Brain microvascular endothelial cell (primary cell): ENCODE measurements around the gene SKA1.

Experiments used
- DNase-seq: peaks from one replicate; pipeline ENCODE4 v3.0.0-alpha.2; 2020
- H3K27ac ChIP-seq: fragments of 250-450 bp; sonication (Bioruptor Pico); 2 replicates; pipeline ENCODE4 v1.5.1; 2020; ENCODE audit warnings: mild to moderate bottlenecking, moderate library complexity
- H3K27me3 ChIP-seq: fragments of 250-450 bp; sonication (Bioruptor Pico); replicated peaks from 2 replicates; pipeline ENCODE4 v1.5.1; 2020; ENCODE audit warnings: mild to moderate bottlenecking
- H3K36me3 ChIP-seq: fragments of 250-450 bp; sonication (Bioruptor Pico); replicated peaks from 2 replicates; pipeline ENCODE4 v1.5.1; 2020; ENCODE audit warnings: mild to moderate bottlenecking
- H3K4me3 ChIP-seq: 2 replicates; pipeline ENCODE4 v1.5.1; 2011; ENCODE audit warnings: low read depth, mild to moderate bottlenecking, control low read depth, low read length, moderate library complexity
- in situ Hi-C: cut with HindIII; loops from 2 replicates; pipeline ENCODE4 v1.10.0; 2017; ENCODE audit warnings: low sequenced_read_pairs, low pct_ligation_motif_present
- TF ChIP-seq, protein P1 (sequence below): IDR thresholded peaks from 2 replicates; pipeline ENCODE4 v1.5.1; 2011; ENCODE audit warnings: low read depth, mild to moderate bottlenecking, moderate library complexity, low read length, control low read depth, inconsistent platforms; ENCODE audit errors: missing control alignments

Gene SKA1

DNA sequence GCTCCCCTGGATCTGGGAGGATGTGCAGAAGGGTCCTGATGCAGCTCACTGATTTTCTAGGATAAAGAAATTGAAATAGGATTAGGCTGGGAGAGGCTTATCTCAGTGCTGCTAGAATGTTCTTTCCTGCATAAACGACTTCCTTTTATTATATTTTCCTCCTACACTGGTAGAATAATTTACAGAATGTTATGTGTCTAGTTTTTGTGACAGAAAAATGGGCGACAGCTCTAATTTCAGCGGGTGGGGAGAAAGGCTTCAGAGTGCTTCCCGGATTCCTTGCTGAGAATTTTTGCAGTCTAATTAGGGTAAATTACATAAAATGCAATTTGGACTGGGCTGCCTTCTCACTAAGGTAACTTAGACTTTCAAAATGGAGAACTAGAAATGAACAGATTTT is 66.2 kb downstream of the SKA1 start:
- no peak for DNase-seq
- TF ChIP-seq, protein P1, sequence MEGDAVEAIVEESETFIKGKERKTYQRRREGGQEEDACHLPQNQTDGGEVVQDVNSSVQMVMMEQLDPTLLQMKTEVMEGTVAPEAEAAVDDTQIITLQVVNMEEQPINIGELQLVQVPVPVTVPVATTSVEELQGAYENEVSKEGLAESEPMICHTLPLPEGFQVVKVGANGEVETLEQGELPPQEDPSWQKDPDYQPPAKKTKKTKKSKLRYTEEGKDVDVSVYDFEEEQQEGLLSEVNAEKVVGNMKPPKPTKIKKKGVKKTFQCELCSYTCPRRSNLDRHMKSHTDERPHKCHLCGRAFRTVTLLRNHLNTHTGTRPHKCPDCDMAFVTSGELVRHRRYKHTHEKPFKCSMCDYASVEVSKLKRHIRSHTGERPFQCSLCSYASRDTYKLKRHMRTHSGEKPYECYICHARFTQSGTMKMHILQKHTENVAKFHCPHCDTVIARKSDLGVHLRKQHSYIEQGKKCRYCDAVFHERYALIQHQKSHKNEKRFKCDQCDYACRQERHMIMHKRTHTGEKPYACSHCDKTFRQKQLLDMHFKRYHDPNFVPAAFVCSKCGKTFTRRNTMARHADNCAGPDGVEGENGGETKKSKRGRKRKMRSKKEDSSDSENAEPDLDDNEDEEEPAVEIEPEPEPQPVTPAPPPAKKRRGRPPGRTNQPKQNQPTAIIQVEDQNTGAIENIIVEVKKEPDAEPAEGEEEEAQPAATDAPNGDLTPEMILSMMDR: no peak
- no peaks in the 10 kb centered on the region for H3K36me3 ChIP-seq
- H3K4me3 ChIP-seq: no peak overlapping the region
- in situ Hi-C loops: no loop called here
- H3K27me3 ChIP-seq: no peaks in the 10 kb centered on the region
- H3K27ac ChIP-seq: no peak overlapping the region

DNA sequence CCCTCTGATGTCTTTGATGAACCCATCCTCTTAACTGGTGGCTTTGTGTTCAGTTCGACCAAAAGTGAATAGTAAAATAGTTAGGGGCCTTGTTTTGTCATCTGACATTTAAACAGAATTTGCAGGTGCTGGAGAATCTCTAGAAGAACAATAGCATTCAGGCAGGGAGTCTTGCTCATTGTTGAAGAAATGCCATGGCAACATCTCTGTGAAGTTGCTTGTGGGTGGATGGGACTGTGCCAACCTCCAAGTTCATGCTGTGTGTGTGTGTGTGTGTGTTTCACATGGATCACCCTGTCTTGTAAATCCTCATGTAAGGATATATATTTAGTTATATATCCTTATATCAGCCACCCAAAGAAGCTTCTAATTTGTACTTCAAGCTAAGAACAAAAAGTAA is 66.7 kb downstream of the SKA1 start:
- DNase-seq: no peak
- no peak overlapping the region for H3K27ac ChIP-seq
- no peaks in the 10 kb centered on the region for H3K36me3 ChIP-seq
- TF ChIP-seq, protein P1: no peak
- H3K4me3 ChIP-seq: no peak overlapping the region
- no peaks in the 10 kb centered on the region for H3K27me3 ChIP-seq
- in situ Hi-C loops: no loop called here
